IPS-11a (cell line): ENCODE data around the gene ZNF132.
A peak's percentile ranks its signal among the peaks of the same experiment; 100 is the strongest.
"Not testable (repeated sequence)": the region's sequence is repeated elsewhere in the genome, so short reads cannot be mapped to it uniquely, and the experiment has no call there.

Experiments used
- H3K4me3 ChIP-seq: one replicate; pipeline ENCODE4 v1.5.1; 2013; ENCODE audit warnings: low read depth, low read length, control low read depth

Gene ZNF132

DNA sequence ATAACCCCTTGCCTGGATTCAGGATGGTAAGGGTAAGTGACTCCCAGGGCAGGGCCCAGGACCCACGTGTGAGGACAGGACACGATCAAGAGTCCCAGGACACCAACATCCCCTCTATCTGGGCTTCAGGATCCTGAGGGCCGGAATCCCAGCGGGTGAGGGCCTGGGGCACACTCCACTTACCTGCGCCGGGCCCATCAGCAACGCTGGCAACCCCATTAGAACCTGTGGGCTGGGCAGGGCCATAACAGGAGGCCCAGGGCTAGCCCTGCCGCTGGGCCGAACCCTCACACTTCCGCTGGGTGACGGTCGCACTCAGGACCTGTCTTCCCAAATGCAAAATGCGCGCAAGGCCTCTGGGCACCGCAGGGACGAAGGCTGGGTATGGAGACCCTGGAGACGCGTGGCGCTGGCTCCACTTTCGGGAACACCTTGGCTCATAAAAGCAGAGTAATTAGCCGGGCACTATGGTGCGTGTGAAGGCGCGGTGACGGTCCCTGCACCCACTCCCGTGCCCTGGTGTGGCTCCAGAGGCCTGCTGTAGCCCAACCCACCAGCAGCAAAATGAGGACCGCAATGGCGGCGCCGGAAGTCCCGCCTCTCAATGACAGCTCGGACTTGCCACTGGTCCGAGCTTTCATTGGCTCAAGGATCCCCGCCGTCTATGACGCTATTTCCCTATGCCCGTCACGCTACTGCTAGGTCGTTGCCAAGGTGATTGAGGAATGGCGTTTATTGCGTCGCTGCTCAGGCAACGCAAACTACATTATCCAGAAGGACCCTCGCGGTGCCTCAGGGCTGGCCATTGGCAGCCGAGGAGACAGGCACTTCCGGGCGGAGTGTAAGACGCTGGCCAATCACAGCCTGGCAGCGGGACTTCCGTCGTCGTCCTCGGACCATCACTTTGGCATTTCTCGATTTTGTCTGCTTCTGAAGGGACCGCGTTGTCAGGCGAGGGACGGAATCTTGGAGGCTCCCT lies at the start of gene ZNF132:
TSS of gene ZNF132 (minus strand) at position 578 of the 979 bp plus-strand sequence. CDS start at position 246, 332 bp downstream.
- H3K4me3 ChIP-seq = peak within 1 kb of the TSS; percentile 86

DNA sequence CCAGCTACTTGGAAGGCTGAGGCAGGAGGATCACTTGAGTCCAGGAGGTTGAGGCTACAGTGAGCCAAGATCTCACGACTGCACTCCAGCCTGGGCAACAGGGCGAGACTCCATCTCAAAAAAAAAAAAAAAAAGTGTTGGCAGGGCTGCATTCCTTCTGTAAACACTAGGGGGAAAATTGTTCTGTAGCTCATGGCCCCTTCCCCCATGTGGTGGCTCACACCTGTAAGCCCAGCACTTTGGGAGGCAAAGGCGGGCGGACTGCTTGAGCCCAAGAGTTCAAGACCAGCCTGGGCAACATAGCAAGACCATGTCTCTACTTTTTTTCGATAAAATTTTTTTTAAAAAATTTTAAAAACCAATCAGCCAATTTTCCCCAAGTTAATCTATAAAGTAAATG lies 44.4 kb upstream of the ZNF132 start:
- not testable (repeated sequence) for H3K4me3 ChIP-seq

DNA sequence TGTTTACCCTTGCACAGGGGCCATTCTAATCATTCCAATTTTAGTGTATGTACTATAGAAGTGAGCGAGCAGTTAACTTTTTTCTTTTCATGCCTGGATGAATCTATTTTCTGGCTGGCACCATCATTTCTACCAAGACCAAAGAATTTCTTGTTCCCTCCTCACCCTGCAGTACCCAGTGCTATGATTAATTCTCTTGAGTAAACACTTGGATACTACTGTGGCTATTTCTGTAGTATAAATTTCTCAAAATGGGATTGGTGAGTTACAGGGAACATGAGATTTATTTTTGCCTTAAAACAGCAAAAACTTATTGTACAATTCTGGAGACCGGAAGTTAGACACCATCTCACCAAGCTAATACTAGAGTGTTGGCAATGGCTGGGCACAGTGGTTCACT lies 43.8 kb upstream of the ZNF132 start:
- no peak overlapping the region for H3K4me3 ChIP-seq

- H3K4me3 ChIP-seq = no peak overlapping the region
These were observed 42.4 kb upstream of the ZNF132 start for GRCh38 chr19:58482372-58482771.

DNA sequence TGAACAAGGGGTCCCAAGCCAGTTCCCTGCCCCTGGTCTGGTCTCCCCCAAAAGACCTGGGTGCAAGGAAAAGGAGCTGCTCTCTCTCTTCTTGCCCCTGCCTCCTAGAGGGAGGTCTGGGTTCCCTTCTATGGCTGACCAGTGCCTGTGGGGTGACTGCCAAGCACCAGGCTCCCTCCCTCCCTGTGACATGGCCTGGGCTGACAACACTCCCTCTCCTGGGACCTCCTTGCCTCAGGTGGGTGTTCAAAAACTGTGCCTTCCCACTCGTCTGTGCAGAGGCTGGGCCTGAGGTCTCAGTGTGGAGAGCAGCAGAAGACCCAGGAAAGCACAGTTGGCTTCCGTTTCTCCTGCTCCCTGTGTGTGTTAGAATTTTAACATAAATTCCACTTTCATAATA lies 40.9 kb upstream of the ZNF132 start:
- H3K4me3 ChIP-seq = no peak overlapping the region

GRCh38 chr19:58480481-58480830 lies 40.5 kb upstream of the ZNF132 start:
- no peak overlapping the region for H3K4me3 ChIP-seq

DNA sequence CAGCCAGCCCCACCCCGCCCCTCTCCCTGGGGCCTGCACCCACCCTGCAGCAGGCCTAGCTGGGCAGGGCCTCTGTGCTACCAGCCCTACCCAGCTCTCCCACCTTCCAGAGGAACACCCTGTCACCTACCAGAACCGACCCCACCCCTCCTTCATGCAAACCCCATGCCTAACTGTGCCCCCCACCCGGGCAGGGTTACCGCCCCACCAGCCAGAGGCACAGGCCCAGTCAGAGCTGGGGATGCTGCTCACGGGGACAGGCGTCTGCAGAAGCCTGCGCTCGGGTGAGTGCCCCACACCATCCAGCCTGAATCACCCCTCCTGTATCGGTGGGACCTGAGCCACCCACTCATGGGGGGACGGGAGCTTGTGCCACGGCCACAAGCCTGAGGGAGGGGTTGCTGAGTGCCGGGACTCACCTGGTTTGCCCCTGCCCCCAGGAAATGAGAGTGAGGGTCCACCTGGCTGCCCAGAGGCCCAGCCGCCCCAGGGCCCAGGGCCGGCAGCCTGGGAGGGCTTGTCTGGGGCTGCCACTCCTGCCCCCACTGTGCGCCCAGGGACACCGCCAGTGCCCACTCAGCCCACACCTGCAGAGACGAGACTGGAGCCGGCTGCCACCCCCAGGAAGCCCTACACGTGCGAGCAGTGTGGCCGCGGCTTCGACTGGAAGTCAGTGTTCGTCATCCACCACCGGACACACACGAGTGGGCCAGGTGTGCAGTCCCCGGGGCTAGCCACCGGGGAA lies 40.0 kb upstream of the ZNF132 start:
- no peak overlapping the region for H3K4me3 ChIP-seq

GRCh38 chr19:58479303-58479702 lies 39.4 kb upstream of the ZNF132 start:
- no peak overlapping the region for H3K4me3 ChIP-seq

GRCh38 chr19:58477871-58478270 lies 37.9 kb upstream of the ZNF132 start:
- H3K4me3 ChIP-seq = no peak overlapping the region

DNA sequence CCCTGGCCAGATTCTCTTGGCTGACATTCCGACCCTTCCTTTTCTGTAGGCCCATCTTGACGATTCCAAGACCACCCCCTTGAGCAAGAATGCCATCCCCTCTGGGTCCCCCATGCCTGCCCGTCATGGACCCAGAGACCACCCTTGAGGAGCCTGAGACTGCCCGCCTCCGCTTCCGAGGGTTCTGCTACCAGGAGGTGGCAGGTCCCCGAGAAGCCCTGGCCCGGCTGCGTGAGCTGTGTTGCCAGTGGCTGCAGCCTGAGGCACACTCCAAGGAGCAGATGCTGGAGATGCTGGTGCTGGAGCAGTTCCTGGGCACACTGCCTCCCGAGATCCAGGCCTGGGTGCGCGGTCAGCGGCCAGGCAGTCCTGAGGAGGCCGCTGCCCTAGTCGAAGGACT lies 37.2 kb upstream of the ZNF132 start:
- no peak overlapping the region for H3K4me3 ChIP-seq

- peak overlapping the region; percentile 73 for H3K4me3 ChIP-seq
These were observed 36.6 kb upstream of the ZNF132 start for GRCh38 chr19:58476498-58477015.

DNA sequence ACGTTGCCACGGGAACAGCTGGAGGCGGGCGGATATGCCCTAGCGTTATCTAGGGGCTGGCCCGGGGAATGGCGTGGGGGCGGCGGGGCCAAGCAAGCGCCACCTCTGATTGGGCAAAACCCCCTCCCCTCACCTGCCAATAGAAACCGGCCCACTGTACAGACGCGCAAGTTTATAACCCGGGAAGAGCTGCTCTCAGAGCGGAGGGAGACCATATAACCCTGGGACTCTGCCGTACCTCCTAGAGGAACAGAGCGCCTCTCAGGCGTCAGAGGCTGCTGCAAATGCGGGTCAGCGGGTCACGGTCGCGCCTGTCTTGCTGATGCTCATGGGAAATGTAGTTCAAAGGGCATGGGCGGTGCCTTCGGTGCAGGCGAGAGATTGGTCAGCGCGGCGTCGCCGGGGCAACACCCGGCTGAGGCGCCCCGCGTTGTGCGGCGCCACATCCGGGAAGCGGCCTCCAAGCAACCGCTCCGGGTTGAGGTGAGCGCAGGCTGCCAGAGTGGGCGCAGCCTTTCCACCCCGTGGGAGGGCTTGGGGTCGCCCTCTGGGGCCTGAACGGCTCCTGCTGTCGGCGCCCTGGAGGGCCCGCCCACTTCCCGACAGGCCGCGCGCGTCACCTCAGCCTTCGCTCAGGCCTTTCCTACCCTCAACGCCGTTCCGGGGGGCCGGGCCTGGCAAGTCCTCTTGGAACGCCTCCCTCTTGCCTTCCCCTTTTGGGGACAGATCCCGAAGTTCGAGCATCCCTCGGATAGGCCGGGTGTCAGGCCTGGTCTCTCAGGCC lies 36.0 kb upstream of the ZNF132 start, which contains the start of gene ZNF446:
TSS of gene ZNF446 (plus strand) at position 639 of the 784 bp plus-strand sequence. CDS start 867 bp downstream, outside the sequence.
- H3K4me3 ChIP-seq = peak within 1 kb of the TSS; percentile 73

DNA sequence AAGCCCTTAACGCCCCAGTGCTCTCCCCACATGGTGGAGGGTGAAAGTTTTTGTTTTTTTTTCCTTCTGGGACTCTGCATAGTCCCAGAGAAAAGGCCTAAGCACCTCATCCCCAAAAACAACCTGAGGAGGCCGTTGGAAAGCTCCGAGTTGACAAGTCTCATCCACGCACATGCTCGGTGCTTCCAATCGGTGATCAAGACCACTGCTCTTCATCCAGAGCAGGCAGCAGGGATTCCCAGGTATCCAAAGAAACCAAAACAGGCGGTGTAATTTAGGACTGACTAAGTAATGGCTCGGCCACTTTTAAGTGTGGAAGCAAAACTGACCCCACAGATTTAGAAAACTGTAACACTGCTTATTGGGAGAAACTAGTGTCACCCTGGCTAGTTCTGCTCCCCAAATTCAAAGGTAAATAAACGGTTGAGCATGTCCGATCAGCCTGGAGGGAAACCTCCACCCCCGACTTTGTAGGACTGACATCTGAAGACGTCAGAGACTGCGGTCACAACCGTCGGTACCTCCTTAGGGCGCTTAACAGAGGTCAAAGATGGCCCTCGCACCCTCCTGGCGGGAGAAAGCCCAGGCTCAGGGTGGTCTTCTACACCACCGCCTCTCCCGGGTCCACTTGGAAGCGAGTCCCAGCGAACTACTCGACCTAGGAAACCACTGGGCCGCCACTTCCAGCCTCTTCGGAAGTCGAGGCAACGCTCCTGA lies 35.2 kb upstream of the ZNF132 start:
- peak overlapping the region; percentile 73 for H3K4me3 ChIP-seq

DNA sequence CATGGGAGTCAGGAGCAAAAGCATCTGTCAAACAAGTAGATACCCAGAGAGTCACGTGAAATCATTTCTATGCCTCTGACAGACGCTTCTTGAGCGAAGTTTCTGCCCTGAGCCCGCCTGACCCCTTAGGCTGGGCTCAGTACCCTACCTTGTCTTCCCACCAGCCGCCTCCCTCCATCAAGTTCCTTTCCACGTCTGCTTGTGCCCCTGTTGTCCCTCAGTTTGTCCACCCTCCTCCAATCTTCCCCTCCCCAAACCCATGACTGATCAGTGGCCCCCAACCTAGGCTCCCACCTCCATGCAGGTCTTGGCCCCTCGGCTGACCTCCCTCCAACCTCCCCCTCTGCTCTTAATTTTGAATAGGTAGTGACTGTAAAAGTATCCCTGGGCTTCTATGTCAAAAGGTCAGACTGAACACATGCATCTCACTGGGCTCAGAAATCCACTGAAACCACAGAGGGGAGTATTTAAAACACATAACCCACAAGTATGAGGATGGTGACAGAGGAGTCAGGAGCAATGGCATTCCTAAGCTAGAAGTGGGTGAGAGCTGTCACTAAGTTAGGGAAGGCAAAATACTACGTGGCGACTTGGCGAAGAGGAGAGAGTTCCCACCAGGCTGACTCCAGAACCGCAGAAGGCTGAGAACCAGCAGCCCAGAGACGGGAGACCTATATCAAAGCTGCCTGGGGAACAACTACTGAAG lies 34.5 kb upstream of the ZNF132 start:
- H3K4me3 ChIP-seq = no peak overlapping the region

GRCh38 chr19:58473775-58474174 lies 33.8 kb upstream of the ZNF132 start:
- no peak overlapping the region for H3K4me3 ChIP-seq

GRCh38 chr19:58471736-58472135 lies 31.8 kb upstream of the ZNF132 start:
- H3K4me3 ChIP-seq = no peak overlapping the region

GRCh38 chr19:58470837-58471543 lies 31.0 kb upstream of the ZNF132 start:
- not testable (repeated sequence) for H3K4me3 ChIP-seq

DNA sequence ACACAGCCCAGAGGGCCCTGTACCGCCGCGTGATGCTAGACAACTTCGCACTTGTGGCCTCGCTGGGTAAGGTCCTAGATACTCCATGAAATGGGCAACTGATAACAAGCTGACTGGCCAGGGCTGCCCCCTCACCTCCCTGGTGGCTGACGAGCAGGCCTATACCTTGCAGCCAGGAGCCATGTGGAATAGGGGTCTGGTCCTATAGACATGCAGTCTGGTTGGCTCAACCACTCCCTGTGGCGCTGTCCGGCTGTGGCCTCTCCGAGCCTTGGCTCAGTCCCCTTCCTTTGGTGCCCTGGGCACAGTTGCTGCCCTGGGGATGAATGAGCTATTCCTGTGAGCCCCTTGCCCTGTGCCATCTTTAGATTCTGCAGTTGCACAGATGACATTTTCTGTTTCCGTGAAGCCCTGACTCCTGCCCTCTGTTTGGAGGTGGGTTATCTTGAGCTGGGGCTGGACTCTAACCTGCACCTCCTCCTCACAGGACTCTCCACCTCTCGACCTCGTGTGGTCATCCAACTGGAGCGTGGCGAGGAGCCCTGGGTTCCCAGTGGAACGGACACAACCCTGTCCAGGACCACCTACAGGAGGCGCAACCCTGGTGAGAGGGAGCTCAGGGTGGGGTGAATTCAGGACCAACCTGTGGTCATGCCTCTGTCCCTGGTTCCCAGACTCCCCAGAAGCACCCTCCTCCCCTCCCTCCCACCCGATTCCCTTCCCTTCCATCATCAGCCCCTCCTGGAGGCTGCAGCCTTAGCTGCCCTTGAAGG lies 29.5 kb upstream of the ZNF132 start:
- H3K4me3 ChIP-seq = no peak overlapping the region
